GM21576 (cell line): ENCODE measurements around the gene PCK2.

ENCODE experiments used
- ATAC-seq: cut with Tn5 transposase; IDR thresholded peaks from one replicate; pipeline ENCODE4 v1.9.1; 2021; ENCODE audit warnings: mild to moderate bottlenecking, moderate library complexity; ENCODE audit not compliant: unreplicated experiment

The PCK2 gene

GRCh38 chr14:24135834-24136683, 41.9 kb downstream of the PCK2 start, which contains the start of gene PSME1:
PSME1 (plus strand) TSS chr14:24136194; CDS start chr14:24136263, 69 bp downstream.
- peak; percentile 83 for ATAC-seq

- no peak for ATAC-seq
These were observed 42.8 kb downstream of the PCK2 start for GRCh38 chr14:24136684-24137528.

- no peak for ATAC-seq
These were observed 43.7 kb downstream of the PCK2 start for GRCh38 chr14:24137529-24138395.

- ATAC-seq, result no peak
These were observed 44.5 kb downstream of the PCK2 start for GRCh38 chr14:24138396-24139271.

- no peak for ATAC-seq
These were observed 45.3 kb downstream of the PCK2 start for GRCh38 chr14:24139272-24139934.

- ATAC-seq, result peak; percentile 85
These were observed 47.2 kb downstream of the PCK2 start, which contains the start of gene EMC9 for GRCh38 chr14:24141097-24141880. EMC9 (minus strand) TSS chr14:24141591; CDS start chr14:24141304, 287 bp downstream.

- ATAC-seq, result no peak
These were observed 49.4 kb downstream of the PCK2 start for GRCh38 chr14:24143511-24143910.

- ATAC-seq, result no peak
These were observed 50.3 kb downstream of the PCK2 start for GRCh38 chr14:24144451-24144850.

- no peak for ATAC-seq
These were observed 51.1 kb downstream of the PCK2 start for GRCh38 chr14:24145219-24145618.

GRCh38 chr14:24145690-24146452, 51.8 kb downstream of the PCK2 start:
- no peak for ATAC-seq

GRCh38 chr14:24146453-24146977, 52.4 kb downstream of the PCK2 start, which contains the start of gene PSME2:
PSME2 (minus strand) TSS chr14:24146610; CDS start chr14:24146581, 29 bp downstream.
- peak; percentile 56 for ATAC-seq

- peak; percentile 85 for ATAC-seq
These were observed 53.1 kb downstream of the PCK2 start, which contains the start of gene RNF31 for GRCh38 chr14:24146978-24147760. RNF31 (plus strand) TSS chr14:24147498; CDS start chr14:24147699, 201 bp downstream.

GRCh38 chr14:24147761-24148428, 53.8 kb downstream of the PCK2 start:
- ATAC-seq, result no peak

GRCh38 chr14:24149302-24149969, 55.3 kb downstream of the PCK2 start:
- ATAC-seq, result no peak

- no peak for ATAC-seq
These were observed 56.0 kb downstream of the PCK2 start for GRCh38 chr14:24150061-24150460.
